ENCODE data around the gene RAD51B.
A peak's percentile ranks its signal among the peaks of the same experiment; 100 is the strongest.

Gene RAD51B

DNA sequence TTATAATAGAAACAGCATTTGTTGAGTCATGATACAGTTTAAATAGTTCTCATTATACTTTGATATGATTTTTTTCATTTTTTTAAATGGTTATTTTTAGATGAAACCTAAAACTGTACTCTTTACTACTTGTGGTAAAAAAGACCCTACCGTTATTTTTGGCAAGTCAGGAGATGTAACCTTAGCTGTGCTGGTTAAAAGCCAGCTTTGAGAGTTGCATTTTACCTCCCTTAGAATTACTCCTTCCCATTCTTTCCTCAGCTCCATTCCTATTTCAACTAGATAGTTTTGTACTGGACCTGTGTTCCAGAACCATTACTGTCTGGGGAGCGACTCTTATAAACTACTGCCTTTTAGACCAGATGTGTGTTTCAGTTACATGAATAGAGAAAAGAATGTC lies 92.0 kb downstream of the RAD51B start:
- no peaks in the 10 kb centered on the region for H3K36me3 ChIP-seq (ENCODE audit: control insufficient read depth, insufficient read depth, low read length, severe bottlenecking)
- DNase-seq (ENCODE audit: low read depth) = no peak
- no peak overlapping the region for H3K9ac ChIP-seq (ENCODE audit: low read length)
- no peaks in the 10 kb centered on the region for H3K9me3 ChIP-seq (ENCODE audit: control insufficient read depth, low read length)
- H3K27me3 ChIP-seq (replicated peaks; ENCODE audit: control insufficient read depth, insufficient read depth, low read length) = no peaks in the 10 kb centered on the region
- no peak overlapping the region for H3K4me3 ChIP-seq (ENCODE audit: low read length)
- H3K4me1 ChIP-seq (ENCODE audit: control insufficient read depth, insufficient read depth, low read length) = peaks cover 6% of the 10 kb centered on the region

DNA sequence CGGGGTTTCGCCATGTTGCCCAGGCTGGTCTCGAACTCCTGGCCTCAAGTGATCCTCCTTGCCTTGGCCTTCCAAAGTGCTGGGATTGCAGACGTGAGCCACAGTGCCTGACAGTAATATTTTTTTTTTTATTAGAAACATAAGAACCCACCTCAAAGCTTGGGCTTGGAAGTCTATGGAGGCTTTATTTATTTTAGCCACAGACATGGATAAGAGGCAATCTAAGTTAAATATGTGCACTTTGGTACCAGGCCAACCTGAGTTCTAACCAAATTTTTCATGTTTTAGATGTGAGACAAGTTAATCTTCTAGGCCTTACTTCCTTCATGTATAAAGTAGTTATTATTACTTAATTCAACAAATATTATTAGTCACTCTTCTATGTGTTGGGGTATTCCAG lies 96.9 kb downstream of the RAD51B start:
- no peak overlapping the region for H3K4me3 ChIP-seq (ENCODE audit: low read length)
- H3K4me1 ChIP-seq (ENCODE audit: control insufficient read depth, insufficient read depth, low read length) = peaks cover 3% of the 10 kb centered on the region
- no peaks in the 10 kb centered on the region for H3K36me3 ChIP-seq (ENCODE audit: control insufficient read depth, insufficient read depth, low read length, severe bottlenecking)
- no peaks in the 10 kb centered on the region for H3K9me3 ChIP-seq (ENCODE audit: control insufficient read depth, low read length)
- DNase-seq (ENCODE audit: low read depth) = no peak
- H3K27me3 ChIP-seq (replicated peaks; ENCODE audit: control insufficient read depth, insufficient read depth, low read length) = no peaks in the 10 kb centered on the region
- no peak overlapping the region for H3K9ac ChIP-seq (ENCODE audit: low read length)

DNA sequence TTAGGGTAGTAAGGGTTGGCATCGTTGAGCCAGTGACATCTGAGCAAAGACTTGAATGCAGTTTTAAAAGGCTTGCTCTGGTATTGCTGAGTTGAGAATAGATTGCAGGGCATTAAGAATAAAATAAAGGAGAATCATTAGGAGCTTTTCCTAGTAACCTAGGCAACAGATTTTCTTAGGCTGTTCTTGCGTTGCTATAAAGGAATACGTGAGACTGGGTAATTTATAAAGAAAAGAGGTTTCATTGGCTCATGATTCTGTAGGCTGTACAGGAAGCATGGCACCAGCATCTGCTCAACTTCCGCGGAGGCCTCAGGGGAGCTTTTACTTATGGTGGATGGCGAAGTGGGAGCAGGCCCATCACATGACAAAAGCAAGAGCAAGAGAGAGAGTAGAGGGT lies 97.4 kb downstream of the RAD51B start:
- Histone ChIP-seq H3K9me3 (ENCODE audit: control insufficient read depth, low read length) (no peaks in the 10 kb centered on the region), H3K9ac (ENCODE audit: low read length) (no peak overlapping the region), H3K4me1 (ENCODE audit: control insufficient read depth, insufficient read depth, low read length) (no peaks in the 10 kb centered on the region), H3K36me3 (ENCODE audit: control insufficient read depth, insufficient read depth, low read length, severe bottlenecking) (no peaks in the 10 kb centered on the region), H3K27me3 (replicated peaks; ENCODE audit: control insufficient read depth, insufficient read depth, low read length) (no peaks in the 10 kb centered on the region), H3K4me3 (ENCODE audit: low read length) (no peak overlapping the region)
- no peak for DNase-seq (ENCODE audit: low read depth)

DNA sequence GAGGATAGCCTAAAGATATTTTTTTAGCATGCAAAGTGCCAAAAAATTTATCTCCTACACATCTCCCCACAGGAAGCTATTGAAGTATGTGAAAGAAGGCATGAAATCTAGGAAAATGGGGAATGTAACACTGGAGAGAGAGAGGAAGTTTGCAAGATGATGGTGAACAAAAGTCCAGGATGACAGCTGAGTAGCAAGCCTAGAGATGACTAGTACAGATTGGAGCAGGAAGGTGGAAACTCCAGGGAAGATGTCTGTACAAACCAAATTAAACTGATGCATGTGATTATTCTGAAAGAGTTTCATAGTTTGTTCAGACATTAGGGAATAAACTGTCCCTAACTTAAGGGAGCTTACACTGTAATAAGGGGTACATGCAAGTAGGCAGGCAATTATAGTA lies 99.3 kb downstream of the RAD51B start:
- Histone ChIP-seq H3K9me3 (ENCODE audit: control insufficient read depth, low read length) (no peaks in the 10 kb centered on the region), H3K27me3 (replicated peaks; ENCODE audit: control insufficient read depth, insufficient read depth, low read length) (no peaks in the 10 kb centered on the region), H3K36me3 (ENCODE audit: control insufficient read depth, insufficient read depth, low read length, severe bottlenecking) (no peaks in the 10 kb centered on the region), H3K4me1 (ENCODE audit: control insufficient read depth, insufficient read depth, low read length) (no peaks in the 10 kb centered on the region), H3K4me3 (ENCODE audit: low read length) (no peak overlapping the region), H3K9ac (ENCODE audit: low read length) (no peak overlapping the region)
- no peak for DNase-seq (ENCODE audit: low read depth)

DNA sequence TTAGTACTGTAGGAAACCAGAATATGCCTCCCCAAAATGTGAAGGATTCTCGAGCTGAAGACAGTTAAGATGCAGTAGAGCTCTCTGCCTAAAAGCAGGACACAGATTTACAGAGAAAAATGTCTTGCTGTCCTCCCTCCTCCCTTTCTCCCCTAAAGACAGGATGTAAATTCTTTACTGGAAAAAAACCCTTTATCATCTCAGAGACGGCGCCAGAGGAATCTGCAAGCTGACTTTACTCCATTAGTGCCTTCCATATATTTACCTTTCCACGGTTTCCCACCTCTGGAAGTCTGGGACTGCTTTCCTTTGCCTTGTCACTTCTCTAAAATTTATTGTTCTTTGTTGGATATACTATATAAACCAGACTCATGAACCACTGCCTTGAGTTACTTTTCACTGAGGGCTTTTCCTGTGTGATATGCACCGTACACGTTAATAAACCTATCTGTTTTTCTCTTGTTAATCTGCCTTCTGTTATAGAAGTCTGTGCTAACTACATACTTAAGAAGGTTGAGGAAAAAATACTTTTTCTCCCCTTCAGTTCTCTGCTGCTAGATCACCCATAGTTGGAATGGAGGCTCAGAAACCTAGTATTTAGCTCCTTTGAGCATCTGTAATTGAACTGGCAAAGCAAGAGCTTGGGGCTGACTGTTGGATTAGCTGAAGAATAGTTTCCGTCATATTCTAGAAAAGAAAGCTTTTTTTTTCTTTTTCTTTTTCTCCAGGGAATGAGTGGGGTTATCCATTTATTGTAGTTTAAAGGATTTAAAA lies 99.9 kb downstream of the RAD51B start:
- no peak overlapping the region for H3K9ac ChIP-seq (ENCODE audit: low read length)
- H3K27me3 ChIP-seq (replicated peaks; ENCODE audit: control insufficient read depth, insufficient read depth, low read length) = no peaks in the 10 kb centered on the region
- no peaks in the 10 kb centered on the region for H3K9me3 ChIP-seq (ENCODE audit: control insufficient read depth, low read length)
- no peaks in the 10 kb centered on the region for H3K4me1 ChIP-seq (ENCODE audit: control insufficient read depth, insufficient read depth, low read length)
- no peak overlapping the region for H3K4me3 ChIP-seq (ENCODE audit: low read length)
- no peaks in the 10 kb centered on the region for H3K36me3 ChIP-seq (ENCODE audit: control insufficient read depth, insufficient read depth, low read length, severe bottlenecking)
- peak; percentile 17 for DNase-seq (ENCODE audit: low read depth)

DNA sequence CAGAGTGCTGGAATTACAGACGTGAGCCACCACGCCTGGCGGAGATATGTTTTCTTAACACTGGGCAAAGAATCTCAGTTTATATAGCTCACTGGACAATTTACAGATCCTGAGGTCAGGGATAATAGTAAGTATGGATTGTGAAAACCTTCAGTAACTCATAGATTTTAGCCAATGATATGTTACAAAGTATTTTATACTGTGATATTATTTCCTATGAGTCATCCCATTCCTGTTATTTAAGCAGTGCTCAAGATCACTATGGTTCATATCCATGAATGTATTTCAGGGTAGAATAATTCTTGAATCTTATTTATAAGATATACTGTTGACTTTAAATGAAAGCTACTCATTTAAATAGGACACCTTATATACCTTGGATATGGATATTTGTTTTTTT lies 107.2 kb downstream of the RAD51B start:
- DNase-seq (ENCODE audit: low read depth) = no peak
- H3K27me3 ChIP-seq (replicated peaks; ENCODE audit: control insufficient read depth, insufficient read depth, low read length) = no peaks in the 10 kb centered on the region

DNA sequence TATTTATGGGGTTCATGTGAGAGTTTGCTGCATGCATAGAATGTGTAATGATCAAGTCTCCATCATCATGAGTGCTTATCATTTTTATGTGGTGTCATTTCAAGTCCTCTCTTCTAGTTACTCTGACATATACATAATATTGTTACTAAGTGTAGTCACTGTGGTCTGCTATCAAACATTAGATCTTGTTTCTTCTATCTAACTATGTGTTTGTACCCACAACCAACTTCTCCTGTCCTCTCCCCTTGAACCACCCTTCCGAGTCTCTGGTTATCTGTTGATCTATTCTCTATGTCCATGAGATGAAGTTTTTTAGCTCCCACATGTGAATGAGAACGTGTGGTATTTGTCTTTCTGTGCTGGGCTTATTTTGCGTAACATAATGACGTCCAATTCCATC lies 107.7 kb downstream of the RAD51B start:
- no peak overlapping the region for H3K4me3 ChIP-seq (ENCODE audit: low read length)
- no peaks in the 10 kb centered on the region for H3K36me3 ChIP-seq (ENCODE audit: control insufficient read depth, insufficient read depth, low read length, severe bottlenecking)
- H3K9me3 ChIP-seq (ENCODE audit: control insufficient read depth, low read length) = peaks cover 10% of the 10 kb centered on the region
- no peak overlapping the region for H3K9ac ChIP-seq (ENCODE audit: low read length)
- no peaks in the 10 kb centered on the region for H3K4me1 ChIP-seq (ENCODE audit: control insufficient read depth, insufficient read depth, low read length)
- DNase-seq (ENCODE audit: low read depth) = no peak
- H3K27me3 ChIP-seq (replicated peaks; ENCODE audit: control insufficient read depth, insufficient read depth, low read length) = no peaks in the 10 kb centered on the region

More for the DNA sequence above, 107.2 kb downstream of the RAD51B start:
- no peaks in the 10 kb centered on the region for H3K36me3 ChIP-seq (ENCODE audit: control insufficient read depth, insufficient read depth, low read length, severe bottlenecking)
- H3K9me3 ChIP-seq (ENCODE audit: control insufficient read depth, low read length) = peaks cover 10% of the 10 kb centered on the region
- H3K4me3 ChIP-seq (ENCODE audit: low read length) = no peak overlapping the region
- no peaks in the 10 kb centered on the region for H3K4me1 ChIP-seq (ENCODE audit: control insufficient read depth, insufficient read depth, low read length)
- H3K9ac ChIP-seq (ENCODE audit: low read length) = no peak overlapping the region

DNA sequence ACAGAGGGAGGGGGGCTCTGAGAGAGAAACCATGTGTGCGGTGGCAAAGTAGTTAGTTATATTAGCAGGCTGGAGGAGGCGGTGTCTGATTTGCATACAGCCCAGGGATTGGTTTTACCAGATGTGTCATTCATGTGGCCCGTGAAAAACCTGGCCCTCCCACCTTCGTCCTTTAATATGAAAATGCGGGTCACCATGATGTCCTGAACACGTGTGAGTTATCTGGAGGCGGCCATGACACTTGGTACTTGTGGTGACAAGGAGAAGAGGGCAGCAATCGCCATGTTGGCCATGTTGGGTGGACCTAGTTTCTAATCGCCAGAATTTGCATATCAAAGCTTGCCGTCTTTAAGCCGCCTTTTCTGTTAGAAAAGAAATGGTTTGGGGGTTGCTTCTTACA lies 108.8 kb downstream of the RAD51B start:
- H3K9me3 ChIP-seq (ENCODE audit: control insufficient read depth, low read length) = peaks cover 10% of the 10 kb centered on the region
- no peak overlapping the region for H3K9ac ChIP-seq (ENCODE audit: low read length)
- no peaks in the 10 kb centered on the region for H3K27me3 ChIP-seq (replicated peaks; ENCODE audit: control insufficient read depth, insufficient read depth, low read length)
- H3K4me1 ChIP-seq (ENCODE audit: control insufficient read depth, insufficient read depth, low read length) = no peaks in the 10 kb centered on the region
- no peak overlapping the region for H3K4me3 ChIP-seq (ENCODE audit: low read length)
- H3K36me3 ChIP-seq (ENCODE audit: control insufficient read depth, insufficient read depth, low read length, severe bottlenecking) = no peaks in the 10 kb centered on the region
- no peak for DNase-seq (ENCODE audit: low read depth)

DNA sequence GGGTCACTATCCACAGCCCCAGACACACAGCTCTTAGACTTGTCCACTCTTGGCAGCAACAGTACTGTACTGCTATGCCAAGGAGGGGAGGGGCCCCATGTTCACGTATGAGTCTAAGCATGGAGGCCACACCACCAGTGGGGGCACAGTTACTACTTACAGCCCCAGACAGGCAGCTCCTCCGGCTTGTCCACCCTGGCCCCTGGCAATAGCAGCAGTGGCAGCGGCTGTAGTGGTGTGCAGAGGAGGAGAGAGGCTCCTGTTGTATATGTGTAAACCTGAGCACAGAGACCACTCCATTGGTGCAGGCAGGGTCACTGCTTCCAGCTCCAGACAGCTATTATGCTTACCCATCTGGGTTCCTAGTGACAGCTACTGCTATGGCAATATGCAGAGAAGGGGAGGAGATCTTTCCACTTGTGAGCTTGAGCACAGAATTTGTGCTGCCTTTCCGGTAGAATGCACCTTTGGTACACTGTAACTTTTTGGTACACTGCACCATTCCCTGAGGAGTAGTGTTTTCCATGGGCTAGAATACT lies 113.2 kb downstream of the RAD51B start:
- peaks cover 10% of the 10 kb centered on the region for H3K9me3 ChIP-seq (ENCODE audit: control insufficient read depth, low read length)
- peaks cover 20% of the 10 kb centered on the region for H3K4me1 ChIP-seq (ENCODE audit: control insufficient read depth, insufficient read depth, low read length)
- H3K9ac ChIP-seq (ENCODE audit: low read length) = peak overlapping the region; percentile 68
- no peak for DNase-seq (ENCODE audit: low read depth)
- H3K27me3 ChIP-seq (replicated peaks; ENCODE audit: control insufficient read depth, insufficient read depth, low read length) = no peaks in the 10 kb centered on the region
- no peak overlapping the region for H3K4me3 ChIP-seq (ENCODE audit: low read length)
- H3K36me3 ChIP-seq (ENCODE audit: control insufficient read depth, insufficient read depth, low read length, severe bottlenecking) = no peaks in the 10 kb centered on the region

DNA sequence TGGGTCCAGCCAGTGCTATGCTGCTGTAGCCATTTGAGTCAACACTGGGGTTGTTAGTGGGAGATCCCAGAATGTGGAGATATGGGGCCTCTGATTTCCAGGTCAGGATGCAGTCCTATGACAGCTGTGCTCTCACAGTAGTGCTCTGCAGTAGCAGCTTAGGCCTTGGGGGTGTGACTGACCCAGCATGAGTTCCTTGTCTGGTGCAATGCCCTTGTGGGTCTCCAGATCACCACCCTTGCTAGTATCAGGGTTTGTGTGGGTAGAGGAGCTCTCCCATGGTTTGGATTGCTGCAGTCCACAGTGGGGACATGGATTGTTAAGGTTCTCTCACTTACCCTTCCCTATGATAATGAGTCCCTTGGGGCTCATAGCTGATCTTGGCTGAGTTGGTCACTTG lies 113.7 kb downstream of the RAD51B start:
- Histone ChIP-seq H3K4me3 (ENCODE audit: low read length) (no peak overlapping the region), H3K9me3 (ENCODE audit: control insufficient read depth, low read length) (peaks cover 10% of the 10 kb centered on the region), H3K27me3 (replicated peaks; ENCODE audit: control insufficient read depth, insufficient read depth, low read length) (no peaks in the 10 kb centered on the region), H3K9ac (ENCODE audit: low read length) (peak overlapping the region; percentile 68), H3K36me3 (ENCODE audit: control insufficient read depth, insufficient read depth, low read length, severe bottlenecking) (no peaks in the 10 kb centered on the region), H3K4me1 (ENCODE audit: control insufficient read depth, insufficient read depth, low read length) (peaks cover 24% of the 10 kb centered on the region)
- no peak for DNase-seq (ENCODE audit: low read depth)

DNA sequence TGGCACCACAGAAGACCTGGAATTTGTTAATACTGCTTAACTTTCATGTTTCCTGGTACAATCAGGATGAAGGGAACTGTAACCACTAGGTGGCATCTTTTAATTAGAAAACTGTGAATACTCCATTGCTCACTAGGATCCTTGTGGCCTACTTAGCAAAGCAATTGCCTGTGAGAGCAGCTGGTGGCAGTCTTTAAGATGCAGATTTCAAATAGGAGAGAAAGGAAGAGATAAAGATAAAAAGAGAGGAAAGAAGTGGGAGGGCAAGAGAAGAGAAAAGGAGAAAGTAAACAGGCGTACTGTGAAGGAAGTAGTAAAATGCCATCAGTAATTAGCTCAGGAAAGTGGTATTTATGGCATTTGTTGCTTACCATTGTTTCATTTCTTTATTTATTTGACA lies 114.5 kb downstream of the RAD51B start:
- peak; percentile 89 for DNase-seq (ENCODE audit: low read depth)

DNA sequence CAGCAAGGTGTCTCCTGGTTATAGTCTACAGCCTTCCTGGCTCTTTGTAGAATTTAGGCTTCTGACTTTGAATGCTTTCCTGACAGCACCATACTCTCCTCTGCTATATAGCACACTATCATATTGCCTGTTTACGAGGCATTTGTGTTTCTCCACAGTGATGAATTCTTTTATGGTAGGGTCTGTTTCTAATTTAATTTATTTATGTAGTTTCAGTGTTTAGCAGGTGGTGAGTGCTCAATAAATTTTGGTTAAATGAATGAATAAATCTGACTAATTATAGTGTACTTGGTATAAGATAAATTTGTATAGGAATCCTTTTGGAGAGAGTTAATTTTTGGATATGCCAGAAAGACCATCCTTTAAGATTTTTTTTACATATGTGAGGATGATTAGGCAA lies 115.3 kb downstream of the RAD51B start:
- no peak overlapping the region for H3K4me3 ChIP-seq (ENCODE audit: low read length)
- no peaks in the 10 kb centered on the region for H3K27me3 ChIP-seq (replicated peaks; ENCODE audit: control insufficient read depth, insufficient read depth, low read length)
- DNase-seq (ENCODE audit: low read depth) = no peak
- peaks cover 7% of the 10 kb centered on the region for H3K9me3 ChIP-seq (ENCODE audit: control insufficient read depth, low read length)
- peak overlapping the region; percentile 68 for H3K9ac ChIP-seq (ENCODE audit: low read length)
- H3K4me1 ChIP-seq (ENCODE audit: control insufficient read depth, insufficient read depth, low read length) = peaks cover 36% of the 10 kb centered on the region
- H3K36me3 ChIP-seq (ENCODE audit: control insufficient read depth, insufficient read depth, low read length, severe bottlenecking) = no peaks in the 10 kb centered on the region

More for the DNA sequence above, 114.5 kb downstream of the RAD51B start:
- Histone ChIP-seq H3K36me3 (ENCODE audit: control insufficient read depth, insufficient read depth, low read length, severe bottlenecking) (no peaks in the 10 kb centered on the region), H3K4me1 (ENCODE audit: control insufficient read depth, insufficient read depth, low read length) (peaks cover 32% of the 10 kb centered on the region), H3K4me3 (ENCODE audit: low read length) (no peak overlapping the region), H3K9me3 (ENCODE audit: control insufficient read depth, low read length) (peaks cover 10% of the 10 kb centered on the region), H3K27me3 (replicated peaks; ENCODE audit: control insufficient read depth, insufficient read depth, low read length) (no peaks in the 10 kb centered on the region), H3K9ac (ENCODE audit: low read length) (peak overlapping the region; percentile 68)
